SW480 (cell line): ENCODE measurements around the gene FOXJ2.
"Not testable (repeated sequence)": the region's sequence is repeated elsewhere in the genome, so short reads cannot be mapped to it uniquely, and the experiment has no call there.

ENCODE experiments used
- DNase-seq: peaks from one replicate; pipeline ENCODE4 v3.0.0-alpha.2; 2016; ENCODE audit warnings: low spot score

Gene FOXJ2

GRCh38 chr12:8032242-8033152, at the start of gene FOXJ2:
TSS of gene FOXJ2 (plus strand) at chr12:8032716. CDS start at chr12:8039833, 7,117 bp downstream.
- DNase-seq, result peak; percentile 80

GRCh38 chr12:7983019-7983418, 49.5 kb upstream of the FOXJ2 start:
- DNase-seq, result not testable (repeated sequence)

DNA sequence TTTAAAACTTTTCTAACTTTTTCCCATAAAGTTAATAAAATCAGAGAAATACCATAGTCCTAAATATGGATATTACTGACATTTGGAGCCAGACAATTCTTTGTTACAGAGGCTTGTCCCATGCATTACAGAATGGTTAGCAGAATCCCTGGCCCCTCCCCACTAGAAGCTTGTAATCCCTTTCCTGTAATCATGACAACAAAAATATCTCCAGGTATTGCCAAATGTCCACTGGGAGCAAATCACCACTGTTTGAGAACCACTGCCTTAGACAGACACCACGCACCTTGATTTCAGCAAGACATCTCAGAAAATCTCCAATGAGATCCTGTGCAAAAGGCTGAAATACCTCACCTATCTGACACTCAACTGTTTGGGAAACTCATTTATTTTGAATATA, 49.1 kb upstream of the FOXJ2 start:
- peak; percentile 66 for DNase-seq

- peak; percentile 39 for DNase-seq
Measured at GRCh38 chr12:7984900-7985299, 47.6 kb upstream of the FOXJ2 start.

DNA sequence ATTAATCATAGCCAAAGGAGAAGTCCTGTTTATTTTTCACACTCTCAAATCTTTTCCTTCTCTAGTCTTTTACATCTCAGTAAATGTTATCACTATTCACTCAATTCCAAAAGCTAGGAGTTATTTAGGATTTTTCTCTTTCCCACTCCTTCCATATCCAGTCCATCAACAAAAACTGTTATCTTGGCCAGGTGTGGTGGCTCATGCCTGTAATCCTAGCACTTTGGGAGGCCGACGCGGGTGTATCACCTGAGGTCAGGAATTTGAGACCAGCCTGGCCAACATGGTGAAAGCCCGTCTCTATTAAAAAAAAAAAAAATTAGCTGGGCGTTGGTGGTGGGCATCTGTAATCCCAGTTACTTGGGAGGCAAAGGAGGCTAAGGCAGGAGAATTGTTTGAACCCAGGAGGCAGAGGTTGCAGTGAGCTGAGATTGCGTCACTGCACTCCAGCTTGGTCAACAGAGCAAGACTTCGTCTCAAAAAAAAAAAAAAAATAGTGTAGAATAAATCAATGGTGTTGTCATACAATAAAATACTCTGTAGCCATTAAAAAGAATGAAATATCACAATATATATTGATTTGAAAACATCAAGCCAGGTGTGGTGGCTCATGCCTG, 46.6 kb upstream of the FOXJ2 start:
- no peak for DNase-seq

DNA sequence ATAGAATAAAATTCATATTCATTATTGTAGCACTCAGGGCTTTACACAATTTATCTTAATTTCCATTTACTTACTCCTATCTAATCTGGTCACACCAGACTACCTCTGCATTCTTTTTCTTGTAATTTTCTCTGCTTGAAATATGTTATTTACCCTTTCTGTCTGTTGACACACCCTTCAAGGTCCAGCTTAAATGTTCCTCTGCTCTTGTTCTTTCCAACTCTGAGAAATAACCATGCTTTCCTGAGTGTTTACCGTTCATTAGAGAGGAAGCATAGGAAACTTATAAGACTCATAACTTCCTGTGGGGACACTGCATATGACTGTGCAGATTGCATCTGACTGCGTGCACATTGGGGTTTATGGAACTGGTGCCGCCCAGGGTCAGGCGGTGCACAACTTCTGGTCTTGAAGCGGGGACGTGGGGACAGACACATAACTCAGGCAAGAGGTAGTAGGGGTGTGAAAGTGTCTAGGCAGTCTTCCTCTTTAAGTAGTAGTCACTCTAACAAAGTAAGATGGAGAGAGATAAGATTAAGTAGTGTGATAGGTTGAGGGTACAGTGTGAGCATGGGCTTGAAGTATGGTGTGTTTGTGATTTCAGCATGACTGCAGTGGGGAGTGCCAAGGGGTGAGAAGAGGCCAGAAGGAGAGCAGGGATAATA, 42.6 kb upstream of the FOXJ2 start:
- no peak for DNase-seq

DNA sequence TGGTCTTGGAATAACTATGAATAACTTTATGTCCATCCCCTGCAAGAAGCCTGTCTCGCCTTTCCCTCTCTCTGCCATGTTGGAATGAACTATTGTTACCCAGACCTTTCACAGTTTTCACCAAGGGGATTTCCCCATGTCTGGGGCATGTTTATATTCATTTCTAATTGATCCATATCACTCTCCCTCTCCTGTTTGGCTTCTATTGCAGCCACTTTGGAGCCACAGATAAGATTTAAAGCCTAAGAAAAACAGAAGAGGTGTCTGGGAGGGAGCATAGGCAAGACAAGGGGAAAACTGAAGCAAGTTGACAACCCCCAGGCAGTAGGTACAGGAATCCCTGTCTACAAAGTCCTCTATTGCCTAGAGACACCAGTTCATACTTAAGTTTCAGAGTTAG, 41.0 kb upstream of the FOXJ2 start:
- DNase-seq, result no peak

DNA sequence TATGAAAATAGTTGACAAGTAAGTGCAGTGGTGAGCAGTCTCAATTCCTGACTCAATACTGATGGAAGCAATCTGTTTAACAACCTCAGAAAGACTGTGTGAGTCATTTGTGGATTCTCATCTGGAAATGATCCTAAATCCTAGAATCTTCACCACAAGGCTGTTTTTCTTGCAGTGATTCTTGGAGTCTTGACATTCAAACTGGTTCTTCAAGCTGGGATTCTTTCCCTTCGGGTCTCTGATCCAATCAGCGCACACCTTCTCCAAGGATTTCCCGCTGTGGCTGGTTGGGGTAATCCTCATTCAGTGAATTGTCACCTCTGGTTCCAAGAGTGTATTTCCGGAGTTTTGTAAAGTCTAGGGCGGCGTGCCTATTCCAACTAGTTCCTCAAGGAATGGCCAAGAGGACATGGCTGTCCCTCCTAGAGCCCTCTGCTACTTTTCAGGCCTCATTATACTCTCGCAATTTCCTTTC, 37.7 kb upstream of the FOXJ2 start:
- DNase-seq, result peak; percentile 41

GRCh38 chr12:7995266-7995963, 37.1 kb upstream of the FOXJ2 start:
- DNase-seq, result peak; percentile 94

- DNase-seq, result not testable (repeated sequence)
Measured at GRCh38 chr12:8000827-8001226, 31.7 kb upstream of the FOXJ2 start.

DNA sequence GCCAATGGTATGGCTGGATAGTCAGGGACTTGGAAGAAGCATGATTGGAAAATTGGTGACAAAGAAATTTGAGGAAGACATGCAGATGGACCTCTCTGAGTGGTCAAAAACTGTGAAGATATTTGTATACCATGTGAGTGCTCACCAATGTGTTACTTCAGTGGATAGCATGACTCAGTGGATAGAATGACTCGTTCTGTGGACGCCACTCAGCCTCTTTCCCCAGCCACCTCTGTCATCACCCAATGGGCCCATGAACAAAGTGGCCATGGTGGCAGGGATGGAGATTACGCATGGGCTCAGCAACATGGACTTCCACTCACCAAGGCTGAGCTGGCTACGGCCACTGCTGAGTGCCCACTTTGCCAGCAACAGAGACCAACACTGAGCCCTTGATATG, 31.0 kb upstream of the FOXJ2 start:
- not testable (repeated sequence) for DNase-seq

GRCh38 chr12:8004897-8005296, 27.6 kb upstream of the FOXJ2 start:
- DNase-seq, result not testable (repeated sequence)

- DNase-seq, result no peak
Measured at GRCh38 chr12:8011331-8011730, 21.2 kb upstream of the FOXJ2 start.

DNA sequence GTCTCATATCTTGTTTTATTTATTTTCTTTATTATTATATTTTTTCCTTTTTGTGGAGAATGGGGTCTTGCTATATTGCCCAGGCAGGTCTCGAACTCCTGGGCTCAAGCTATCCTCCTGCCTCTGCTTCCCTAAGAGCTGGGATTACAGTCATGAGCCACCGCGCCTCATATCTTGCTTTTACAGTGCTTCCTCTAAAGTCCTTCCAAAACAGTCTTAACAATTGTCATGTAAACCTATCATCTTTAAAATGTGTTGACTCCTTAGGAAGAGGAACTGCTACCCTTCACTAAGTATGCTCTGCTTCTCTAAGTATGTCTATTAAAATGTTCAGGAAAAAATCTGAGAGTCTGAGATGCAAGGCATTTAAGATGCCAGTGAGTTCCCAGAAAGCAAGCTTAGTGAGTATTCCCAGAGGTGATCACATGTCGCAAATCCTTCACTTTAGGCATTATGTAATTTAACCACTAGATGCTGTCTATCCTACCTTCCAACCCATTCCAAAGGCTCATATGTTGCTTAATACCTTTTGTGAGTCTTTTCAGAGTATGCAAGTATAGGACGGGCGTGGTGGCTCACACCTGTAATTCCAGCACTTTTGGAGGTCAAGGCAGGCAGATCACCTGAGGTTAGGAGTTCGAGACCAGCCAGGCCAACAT, 19.7 kb upstream of the FOXJ2 start:
- no peak for DNase-seq

GRCh38 chr12:8014836-8015235, 17.7 kb upstream of the FOXJ2 start:
- no peak for DNase-seq

GRCh38 chr12:8018213-8018612, 14.3 kb upstream of the FOXJ2 start:
- not testable (repeated sequence) for DNase-seq

DNA sequence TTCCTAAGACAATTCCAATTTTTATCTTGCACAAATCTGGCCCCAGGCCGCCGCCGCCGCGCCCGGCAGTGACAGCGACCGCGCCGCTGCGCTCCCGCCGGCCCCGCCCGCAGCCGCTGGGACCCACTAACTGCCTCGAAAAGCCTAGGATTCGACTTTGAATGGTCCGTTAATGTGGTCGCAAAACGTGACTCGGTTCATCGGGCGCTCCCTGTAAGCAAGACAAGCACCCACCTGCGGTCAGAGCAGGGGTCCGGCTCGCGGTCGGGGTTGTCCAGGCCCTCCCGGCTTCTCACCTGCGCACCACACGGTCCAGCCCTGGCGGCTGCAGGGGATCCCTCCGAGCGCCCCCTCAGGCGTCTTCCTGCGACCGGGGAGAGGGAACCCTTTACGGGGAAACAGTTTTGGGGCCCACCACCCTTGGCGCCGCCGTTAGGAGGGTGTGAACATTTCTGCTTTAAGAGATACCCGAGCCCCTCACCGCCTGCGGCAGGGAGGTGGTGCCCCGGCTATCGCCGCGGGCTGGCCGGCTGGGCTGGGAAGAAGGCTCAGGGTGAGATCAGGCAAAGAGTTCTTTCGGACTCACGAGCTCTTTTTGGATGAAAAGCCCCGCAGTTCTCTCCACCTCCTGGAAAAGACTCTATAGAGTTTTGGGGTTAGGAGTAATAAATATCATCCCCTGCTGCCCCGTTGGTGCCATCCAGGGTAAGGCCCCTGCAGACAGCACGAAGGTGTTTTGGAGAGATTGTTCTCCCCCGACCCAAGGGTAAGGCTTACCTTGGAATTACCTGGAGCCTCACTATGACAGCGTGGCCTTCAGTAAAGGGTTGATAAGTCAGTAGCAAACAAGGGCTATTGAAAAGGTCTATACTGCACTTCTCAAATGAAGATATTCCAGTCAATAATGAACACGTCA, 13.6 kb upstream of the FOXJ2 start:
- peak; percentile 95 for DNase-seq

- DNase-seq, result peak; percentile 100
Measured at GRCh38 chr12:8026291-8026900, 6.1 kb upstream of the FOXJ2 start.

DNA sequence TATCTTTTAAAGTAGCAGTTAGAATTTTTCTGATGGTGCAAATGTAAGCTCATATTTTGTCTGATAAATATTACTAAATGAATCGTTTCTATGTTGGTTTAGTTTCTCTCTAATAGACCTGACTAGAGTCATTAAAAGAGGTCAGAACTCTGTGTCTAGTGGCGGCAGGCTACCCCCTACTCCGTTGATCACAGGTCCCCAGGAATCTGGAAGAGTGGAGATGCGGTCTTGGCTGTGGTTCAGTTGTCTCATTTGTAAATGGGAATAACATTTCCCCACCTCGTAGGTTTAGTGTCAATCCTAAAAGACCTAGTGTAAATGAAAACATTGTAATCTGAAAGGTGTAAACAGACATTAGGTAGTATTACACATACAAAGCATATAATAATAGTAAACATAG, 4.7 kb upstream of the FOXJ2 start:
- no peak for DNase-seq

DNA sequence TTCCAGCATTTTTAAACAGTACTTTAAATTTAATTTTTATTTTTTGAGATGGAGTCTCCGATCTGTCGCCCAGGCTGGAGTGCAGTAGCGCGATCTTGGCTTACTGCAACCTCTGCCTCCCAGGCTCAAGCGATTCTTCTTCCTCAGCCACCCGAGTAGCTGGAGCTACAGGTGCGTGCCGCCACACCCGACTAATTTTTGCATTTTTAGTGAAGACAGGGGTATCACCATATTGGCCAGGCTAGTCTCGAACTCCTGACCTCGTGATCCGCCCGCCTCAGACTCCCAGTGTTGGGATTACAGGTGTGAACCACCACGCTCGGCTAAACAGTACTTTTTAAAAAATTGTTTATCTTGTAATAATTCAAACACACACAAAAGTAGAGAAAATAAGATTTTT, 4.2 kb upstream of the FOXJ2 start:
- DNase-seq, result no peak
